ENCODE data around the gene ADPRS.
A peak's percentile ranks its signal among the peaks of the same experiment; 100 is the strongest.

Gene ADPRS

GRCh38 chr1:36088265-36088576, 471 bp upstream of the ADPRS start:
- no peak for DNase-seq

DNA sequence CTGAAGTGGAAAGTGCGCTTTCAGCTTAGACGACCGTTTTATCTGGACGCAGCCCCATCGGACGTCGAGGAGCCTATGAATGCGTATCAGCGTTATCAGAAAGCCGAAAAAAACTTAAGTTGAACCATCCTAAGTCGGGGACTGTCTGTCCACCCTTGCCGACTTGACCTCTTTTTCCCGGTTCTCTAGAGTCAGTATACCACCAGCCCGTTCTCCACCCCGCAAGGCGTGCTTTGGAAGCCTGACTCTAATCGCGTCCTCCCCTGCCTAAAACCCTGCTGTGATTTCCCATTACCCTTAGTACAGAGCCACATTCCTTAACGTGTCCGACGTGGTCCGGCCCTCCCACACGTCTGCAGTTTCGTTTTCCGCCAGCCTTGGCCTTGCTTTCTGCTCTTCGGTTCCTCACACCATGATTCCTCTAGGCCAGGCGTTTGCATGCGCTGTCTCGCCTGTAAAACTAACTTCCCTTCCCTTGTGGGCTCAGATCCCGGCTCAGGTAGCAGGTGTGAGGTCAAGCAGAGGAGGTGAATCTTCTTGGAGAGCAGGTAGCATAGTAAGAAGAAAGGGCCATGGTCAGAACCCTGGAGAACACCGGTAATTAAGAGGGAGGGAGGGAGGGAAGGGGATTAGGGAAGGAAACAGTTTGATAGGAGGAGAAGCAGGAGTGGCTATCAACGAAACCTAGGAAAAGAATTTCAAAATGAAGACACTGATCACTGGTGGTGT, 865 bp downstream of the ADPRS start:
- DNase-seq: peak; percentile 91

- no peak for DNase-seq
Observed at GRCh38 chr1:36091141-36091540, 2.4 kb downstream of the ADPRS start.

DNA sequence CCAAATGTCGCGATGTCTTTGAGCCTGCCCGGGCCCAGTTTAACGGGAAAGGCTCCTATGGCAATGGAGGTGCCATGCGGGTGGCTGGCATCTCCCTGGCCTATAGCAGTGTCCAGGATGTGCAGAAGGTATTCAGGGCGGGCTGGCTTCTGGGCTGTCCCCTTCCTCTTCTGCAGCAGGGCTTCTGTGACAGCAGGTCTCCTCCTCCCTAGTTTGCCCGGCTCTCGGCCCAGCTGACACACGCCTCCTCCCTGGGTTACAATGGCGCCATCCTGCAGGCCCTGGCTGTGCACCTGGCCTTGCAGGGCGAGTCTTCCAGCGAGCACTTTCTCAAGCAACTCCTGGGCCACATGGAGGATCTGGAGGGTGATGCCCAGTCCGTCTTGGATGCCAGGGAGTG, 3.0 kb downstream of the ADPRS start:
- no peak for DNase-seq

- no peak for DNase-seq
Observed at GRCh38 chr1:36092166-36092797, 3.6 kb downstream of the ADPRS start.

DNA sequence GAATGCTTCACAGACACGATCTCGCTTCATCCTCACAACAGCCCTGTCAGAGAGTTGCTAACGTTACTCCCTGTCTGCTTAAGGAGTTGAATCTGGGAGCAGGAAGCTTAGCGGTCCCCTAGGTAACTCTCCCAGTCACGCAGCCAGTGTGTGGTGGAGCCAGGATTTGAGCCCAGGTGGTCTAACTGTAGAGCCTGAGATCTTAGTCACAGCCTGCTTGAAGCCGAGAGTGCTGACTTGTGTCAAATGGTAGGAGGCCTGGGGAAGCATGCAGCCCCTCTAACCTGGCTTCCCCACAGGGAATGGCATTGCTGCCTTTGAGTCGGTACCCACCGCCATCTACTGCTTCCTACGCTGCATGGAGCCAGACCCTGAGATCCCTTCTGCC, 4.1 kb downstream of the ADPRS start:
- no peak for DNase-seq

GRCh38 chr1:36093226-36093625, 4.5 kb downstream of the ADPRS start:
- DNase-seq: no peak

DNA sequence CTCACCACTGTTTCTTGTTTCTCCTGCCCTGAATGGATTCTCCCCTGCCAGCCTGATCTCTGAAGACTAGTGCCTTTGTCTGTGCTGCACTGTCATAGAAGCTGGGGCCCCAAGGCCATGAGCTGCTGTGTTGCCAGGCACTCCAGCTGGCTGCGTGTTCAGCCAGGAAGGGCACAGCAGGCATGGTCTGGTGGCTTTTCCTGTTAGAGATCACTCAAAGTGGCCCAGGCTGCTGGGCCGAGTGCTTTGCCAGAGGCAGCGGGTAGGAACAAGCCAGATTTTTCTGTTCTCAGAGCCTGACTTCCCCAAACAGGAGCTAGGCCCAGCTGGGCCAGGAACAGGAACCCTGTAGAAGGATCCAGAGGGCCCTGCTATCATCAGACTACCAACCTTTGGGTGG, 5.2 kb downstream of the ADPRS start:
- DNase-seq: no peak

GRCh38 chr1:36094621-36095061, 5.9 kb downstream of the ADPRS start:
- no peak for DNase-seq

DNA sequence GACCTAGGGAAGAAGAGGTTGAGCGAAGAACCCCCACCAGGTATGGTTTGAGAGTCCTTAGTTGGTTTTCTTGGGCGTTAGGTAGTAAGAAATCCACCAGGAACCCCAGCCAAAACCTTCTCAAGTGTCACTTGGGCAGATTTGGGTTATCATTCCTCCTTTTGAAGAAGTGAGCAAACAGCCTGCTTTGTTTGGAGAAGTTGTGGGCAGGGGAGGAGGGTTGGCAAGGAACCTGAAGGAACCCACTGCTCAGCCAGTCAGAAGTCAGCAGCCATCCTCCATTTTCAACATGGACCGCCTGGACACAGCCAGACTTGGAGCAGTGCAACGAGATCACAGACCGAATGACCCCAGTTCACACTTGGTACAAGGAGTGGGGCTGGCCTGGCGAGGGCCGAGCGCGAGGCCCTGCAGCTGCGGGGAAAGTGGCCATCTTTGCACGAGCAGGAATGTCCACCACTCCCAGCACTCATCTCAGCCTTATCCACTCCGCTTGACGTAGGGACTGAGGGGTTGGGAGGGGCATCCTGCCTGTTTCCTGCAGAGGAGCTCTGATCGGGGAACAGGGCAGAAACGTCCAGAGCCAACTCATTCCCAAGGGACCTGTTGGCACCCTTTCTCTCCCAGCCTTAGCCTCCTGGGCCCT, 7.2 kb downstream of the ADPRS start:
- DNase-seq: peak; percentile 65

DNA sequence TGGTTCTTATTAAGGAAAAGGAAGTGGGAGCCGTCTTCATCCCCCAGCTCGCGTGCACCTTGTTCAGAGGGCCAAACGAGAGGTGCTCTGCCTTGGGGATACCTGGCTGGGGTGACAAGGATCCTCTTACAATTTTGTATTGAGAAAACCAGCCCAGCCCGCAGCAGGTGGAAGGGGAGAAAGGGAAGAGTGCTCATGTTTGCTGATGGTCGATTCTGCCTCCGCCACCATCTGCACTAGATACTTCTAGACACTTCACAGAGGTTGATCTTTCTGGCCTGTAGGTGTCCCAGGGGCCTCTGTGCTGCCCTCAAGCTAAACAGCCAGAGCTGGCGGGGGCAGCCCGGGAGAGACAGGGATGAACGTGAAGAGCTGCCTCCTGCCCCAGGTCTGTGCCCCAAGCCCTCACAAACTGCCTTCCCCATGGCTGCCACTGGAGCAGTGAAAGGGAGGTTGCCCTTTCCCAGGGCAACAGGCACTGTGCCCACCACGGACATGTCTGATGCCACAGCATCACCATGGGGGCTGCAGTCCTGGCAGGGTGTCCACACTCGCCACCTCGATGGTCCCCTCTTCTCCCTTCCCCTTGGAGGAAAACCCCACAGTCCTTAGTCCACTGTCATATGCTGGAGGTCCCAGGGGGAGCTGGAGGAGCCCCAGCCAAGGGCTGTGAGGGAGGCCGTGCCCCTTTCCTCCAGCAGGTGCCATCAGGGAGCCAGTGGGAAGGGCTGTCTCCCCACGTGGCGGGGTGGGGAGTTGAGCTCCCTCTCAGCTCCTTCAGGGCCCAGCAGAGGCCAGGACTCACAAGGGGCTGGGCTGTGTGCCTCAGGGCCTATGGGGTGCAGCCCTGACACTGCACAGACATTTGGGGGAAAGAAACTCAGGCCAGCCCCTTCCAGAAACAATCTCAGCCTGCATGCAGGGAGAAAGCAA, 8.1 kb downstream of the ADPRS start:
- no peak for DNase-seq

- no peak for DNase-seq
Observed at GRCh38 chr1:36097693-36098585, 9.2 kb downstream of the ADPRS start.

- no peak for DNase-seq
Observed at GRCh38 chr1:36098650-36099365, 10.1 kb downstream of the ADPRS start.

DNA sequence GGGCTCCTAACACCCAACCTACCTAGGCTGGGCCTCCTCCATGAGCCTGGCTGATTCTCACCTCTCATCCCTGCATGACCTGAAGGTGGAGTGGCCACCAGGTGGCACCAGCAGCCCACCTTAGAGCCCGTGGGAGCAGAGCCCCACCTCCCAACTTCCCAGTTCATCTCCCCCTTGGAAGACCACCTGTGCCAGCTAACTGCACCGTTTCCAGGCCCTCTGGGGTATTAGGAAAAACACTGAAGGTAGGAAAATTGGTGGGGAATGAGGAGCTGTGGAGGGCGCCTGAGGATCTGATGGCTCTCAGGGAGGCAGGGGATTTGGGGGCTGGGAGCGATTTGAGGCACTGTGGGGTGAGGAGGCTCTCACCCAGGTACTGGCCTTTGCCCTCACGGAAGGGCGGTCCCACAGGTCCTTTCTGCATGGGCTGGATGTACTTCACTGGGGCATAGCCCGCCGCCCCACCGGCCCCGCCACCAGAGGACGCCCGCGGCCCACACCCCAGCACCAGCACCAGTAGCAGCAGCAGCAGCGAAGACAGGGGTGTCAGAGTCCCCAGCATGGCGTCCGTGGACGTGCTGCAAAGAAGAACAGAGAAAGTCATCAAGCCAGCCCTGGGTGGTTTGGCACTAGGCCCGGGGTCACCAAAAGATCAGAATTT, 11.1 kb downstream of the ADPRS start:
- DNase-seq: peak; percentile 60

DNA sequence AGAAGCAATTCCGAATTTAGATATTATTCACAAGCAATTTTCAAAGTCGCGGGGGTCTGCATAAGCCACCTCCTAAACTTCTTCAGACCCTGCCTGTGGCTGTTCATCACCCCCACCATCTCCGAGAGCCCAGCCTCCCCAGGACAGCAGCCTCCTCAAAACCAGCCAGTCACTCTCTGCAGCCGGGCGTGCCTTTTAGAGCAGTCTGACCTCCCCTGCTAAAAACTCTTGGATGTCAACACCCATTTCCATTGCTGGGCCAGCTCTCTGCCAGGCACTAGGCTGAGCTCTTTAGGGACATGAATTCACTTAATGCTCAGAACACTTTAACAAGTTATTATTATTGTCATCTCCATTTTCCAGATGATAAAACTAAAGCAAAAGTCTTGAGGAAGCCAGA, 11.7 kb downstream of the ADPRS start:
- no peak for DNase-seq

DNA sequence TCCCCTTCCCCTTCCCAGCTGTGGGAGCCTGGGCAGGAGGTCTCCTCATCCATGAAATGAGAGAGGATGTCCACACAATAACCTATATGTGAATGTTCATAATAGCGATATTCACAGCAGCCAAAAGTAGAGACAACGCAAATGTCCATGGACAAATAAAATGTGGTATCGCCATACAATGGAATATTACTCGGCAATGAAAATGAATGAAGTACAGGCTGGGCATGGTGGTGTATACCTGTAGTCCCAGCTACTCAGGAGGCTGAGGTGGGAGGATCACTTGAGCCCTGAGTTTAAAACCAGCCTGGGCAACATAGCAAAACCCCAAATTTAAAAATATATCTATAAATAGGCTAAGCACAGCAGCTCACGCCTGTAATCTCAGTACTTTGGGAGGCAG, 12.9 kb downstream of the ADPRS start:
- DNase-seq: no peak

- no peak for DNase-seq
Observed at GRCh38 chr1:36106269-36106668, 17.6 kb downstream of the ADPRS start.

- DNase-seq: no peak
Observed at GRCh38 chr1:36107394-36107793, 18.7 kb downstream of the ADPRS start.

DNA sequence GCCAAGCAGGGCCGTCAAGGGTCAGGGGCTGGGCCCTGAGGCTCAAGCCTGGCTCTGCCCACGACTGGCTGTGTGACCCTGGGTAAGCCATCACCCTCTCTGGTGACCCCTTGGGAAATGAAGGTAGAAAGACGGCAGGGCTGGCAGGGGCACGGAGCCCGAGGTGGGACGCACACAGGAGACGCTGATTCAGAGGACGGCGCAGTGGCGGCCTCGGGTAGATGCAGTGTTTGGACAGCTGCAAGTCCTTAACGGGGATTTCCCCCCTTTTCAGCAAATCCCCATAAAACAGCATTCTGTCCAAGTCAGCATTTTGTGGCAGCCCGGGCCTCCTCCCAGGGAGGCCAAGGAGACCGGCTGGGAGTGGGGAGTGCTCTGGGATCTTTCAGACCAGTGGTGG, 19.6 kb downstream of the ADPRS start:
- no peak for DNase-seq

GRCh38 chr1:36109041-36109679, 20.5 kb downstream of the ADPRS start:
- no peak for DNase-seq

DNA sequence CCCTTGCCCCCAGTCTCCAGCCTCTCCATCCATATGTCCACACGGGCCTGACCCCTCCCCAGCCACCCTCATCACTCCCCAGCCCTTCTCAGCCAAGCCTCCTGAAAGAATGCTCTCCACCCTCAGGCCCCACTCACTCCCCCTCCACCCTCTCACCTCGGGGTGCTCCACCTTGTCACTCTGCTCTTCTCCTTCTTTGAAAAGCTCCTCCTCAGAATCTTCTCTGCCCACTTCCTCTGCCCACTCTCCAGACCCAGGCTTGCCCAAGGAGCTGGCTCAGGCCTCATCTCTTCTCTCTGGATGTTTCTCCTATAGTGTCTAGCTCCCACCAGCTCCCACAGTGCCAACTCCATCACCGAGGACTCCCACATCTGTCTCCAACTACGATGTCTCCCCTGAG, 22.5 kb downstream of the ADPRS start:
- DNase-seq: no peak
